Measurements from ENCODE around the gene ANAPC2.
"Not testable (repeated sequence)": the region's sequence is repeated elsewhere in the genome, so short reads cannot be mapped to it uniquely, and the experiment has no call there.

Gene ANAPC2

DNA sequence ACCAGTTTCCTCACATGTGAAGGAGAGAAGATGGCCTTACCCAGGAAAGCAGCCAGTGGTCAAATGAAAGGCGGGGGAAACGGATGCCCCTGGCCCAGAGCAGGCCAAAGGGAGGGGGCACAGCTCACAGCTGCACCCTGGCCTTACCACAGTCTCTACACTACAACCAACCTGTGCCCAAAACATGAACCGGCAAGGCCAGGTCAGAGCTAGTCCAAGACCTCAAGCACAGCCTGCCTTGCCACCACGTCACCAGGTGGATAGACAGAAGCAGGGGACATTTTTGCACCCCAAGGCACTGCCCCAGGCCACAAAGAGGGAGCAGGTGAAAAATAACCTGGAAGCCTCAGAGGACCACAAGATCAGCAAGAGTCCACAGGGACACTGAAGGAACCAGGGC, 44.9 kb downstream of the ANAPC2 start:
- DNase-seq (ENCODE audit: low spot score), result no peak

GRCh38 chr9:137141976-137142936, 46.1 kb downstream of the ANAPC2 start:
- no peak for DNase-seq (ENCODE audit: low spot score)

DNA sequence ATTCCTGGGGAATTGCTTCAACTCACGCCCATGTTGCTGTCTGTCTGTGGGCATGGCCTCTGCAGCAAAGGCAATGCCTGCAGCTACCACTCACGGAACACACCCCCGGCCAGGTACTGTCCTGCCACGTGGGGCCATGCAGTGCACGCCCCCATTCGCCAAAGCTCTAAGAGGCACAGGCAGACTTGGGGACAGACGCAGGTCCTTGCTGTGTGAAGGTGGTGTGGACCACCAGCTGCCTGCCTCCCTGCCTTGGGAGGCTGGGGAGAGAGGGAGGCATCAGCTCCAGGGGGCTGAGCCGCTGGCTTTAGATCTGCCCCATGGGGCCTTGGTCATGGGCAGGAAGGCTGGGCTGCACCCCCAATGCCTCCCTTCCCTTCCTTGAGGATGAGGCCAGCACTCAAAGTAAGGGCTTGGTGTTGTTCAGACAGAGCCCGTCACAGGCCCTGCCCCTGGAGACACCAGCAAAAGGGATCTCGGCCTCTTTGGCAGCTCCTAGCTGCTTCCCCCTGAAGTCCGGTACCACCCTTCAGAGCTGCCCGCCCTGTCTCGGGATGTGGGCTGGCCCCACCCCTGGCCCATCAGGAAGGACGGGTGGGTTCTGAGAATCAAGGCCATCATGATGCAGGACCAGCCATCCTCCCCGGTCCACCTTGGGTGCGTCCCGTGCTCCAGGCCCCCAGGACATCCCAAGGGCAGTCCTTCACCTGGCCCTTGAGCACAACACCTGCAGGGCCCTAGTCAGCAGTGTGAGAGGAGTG, 47.1 kb downstream of the ANAPC2 start:
- DNase-seq (ENCODE audit: low spot score), result no peak

- DNase-seq (ENCODE audit: low spot score), result peak; percentile 81
Observed at GRCh38 chr9:137140151-137141012, 48.0 kb downstream of the ANAPC2 start.

DNA sequence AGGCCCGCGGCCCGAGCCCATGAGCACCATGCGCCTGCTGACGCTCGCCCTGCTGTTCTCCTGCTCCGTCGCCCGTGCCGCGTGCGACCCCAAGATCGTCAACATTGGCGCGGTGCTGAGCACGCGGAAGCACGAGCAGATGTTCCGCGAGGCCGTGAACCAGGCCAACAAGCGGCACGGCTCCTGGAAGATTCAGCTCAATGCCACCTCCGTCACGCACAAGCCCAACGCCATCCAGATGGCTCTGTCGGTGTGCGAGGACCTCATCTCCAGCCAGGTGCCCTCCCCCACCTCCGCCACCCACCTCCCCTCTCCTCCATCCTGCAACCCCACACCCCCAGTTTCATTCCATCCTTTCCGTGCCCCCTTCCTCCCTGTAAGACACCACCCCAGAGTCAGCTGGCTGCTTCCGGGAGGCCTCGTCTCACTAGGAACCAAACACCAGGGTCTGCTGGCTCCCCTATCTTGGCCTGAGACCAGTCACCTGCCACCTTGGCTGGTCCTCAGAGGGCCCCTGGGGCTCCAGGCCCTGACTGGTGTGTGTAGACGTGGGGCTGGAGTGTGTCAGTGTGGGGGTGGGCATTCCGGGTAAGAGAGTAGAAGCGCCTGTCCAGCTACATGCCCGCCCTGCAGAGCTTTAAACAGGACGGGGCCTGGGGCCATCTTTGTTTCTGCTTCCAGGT, 48.8 kb downstream of the ANAPC2 start:
- DNase-seq (ENCODE audit: low spot score), result no peak

DNA sequence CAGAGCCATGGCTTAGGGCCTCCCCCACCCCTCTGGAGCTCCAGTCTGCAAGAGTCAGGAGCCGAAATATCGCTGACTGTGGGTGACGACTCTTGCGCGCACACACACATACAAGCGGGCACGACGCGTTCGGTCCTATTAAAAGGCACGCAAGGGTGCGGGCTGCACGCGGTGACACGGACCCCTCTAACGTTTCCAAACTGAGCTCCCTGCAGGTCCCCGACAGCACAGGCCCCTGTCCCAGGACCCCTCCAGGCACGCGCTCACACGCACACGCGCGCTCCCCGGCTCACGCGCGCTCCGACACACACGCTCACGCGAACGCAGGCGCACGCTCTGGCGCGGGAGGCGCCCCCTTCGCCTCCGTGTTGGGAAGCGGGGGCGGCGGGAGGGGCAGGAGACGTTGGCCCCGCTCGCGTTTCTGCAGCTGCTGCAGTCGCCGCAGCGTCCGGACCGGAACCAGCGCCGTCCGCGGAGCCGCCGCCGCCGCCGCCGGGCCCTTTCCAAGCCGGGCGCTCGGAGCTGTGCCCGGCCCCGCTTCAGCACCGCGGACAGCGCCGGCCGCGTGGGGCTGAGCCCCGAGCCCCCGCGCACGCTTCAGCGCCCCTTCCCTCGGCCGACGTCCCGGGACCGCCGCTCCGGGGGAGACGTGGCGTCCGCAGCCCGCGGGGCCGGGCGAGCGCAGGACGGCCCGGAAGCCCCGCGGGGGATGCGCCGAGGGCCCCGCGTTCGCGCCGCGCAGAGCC, 49.5 kb downstream of the ANAPC2 start, which contains the start of gene GRIN1:
TSS of gene GRIN1 (plus strand) at position 433 of the 746 bp plus-strand sequence. CDS start 333 bp downstream, outside the sequence.
- peak; percentile 73 for DNase-seq (ENCODE audit: low spot score)

DNA sequence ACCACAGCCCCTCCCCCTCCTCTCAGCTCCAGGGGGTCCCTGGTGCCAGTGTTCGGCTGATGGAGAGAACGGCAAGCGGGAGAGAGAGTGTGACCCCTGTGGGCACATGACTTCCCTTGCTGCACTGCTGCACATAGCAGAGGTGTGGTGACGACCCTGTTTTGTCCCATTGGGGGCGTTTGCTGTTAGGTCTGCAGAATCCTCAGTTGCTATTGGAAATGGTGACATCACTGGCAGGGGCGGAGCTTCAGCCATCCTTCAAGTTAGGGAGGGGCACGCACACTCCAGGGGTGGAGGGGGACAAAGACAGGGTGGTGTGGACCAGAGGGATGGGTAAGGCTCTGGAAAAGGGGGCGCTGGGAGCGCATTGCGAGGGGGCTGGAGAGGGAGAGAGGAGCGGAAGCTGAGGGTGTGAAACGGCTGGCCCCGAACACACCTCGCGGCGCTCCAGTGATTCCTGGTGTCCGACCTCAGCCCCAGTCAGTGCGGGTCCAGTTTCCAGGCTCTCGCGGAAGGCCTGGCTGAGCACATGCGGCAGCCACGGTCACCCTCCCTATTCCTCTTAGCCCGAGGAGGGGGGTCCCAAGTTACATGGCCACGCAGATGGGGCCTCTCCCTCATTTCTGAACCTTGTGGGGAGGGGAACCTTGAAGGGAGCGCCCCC, 50.2 kb downstream of the ANAPC2 start:
- DNase-seq (ENCODE audit: low spot score), result peak; percentile 78

DNA sequence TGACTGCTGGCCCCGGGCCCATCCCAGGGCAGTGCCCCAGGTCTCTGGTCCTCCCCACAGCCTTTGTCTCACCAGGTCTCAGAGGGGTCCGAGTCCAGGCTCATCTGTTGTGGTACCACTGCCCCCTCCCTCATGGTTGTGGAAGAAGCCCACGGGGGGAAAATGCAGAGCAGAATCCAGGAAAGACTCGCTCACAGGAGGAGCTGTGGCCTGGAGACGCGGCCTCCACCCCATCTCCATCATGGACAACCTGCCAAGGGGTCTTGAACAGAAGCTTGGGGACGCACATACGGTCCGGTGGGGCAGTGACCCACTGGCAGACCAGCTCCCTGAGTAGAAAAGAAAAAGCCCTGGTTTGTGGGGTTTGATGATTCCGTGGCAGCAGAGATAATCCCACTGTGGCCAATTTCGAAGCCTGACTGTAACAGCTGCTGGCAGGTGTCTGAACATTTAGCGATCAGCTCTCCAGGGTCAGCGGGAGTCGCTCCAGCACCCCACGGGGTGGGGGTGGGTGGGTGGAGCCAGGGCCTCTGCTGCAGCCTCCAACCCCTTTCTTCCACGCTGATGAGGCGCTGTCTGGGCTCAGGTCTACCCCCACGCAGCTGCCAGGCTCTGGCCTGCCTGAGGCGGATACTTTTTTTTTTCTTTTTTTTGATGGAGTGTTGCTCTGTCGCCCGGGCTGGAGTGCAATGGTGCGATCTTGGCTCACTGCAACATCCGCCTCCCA, 51.3 kb downstream of the ANAPC2 start:
- no peak for DNase-seq (ENCODE audit: low spot score)

DNA sequence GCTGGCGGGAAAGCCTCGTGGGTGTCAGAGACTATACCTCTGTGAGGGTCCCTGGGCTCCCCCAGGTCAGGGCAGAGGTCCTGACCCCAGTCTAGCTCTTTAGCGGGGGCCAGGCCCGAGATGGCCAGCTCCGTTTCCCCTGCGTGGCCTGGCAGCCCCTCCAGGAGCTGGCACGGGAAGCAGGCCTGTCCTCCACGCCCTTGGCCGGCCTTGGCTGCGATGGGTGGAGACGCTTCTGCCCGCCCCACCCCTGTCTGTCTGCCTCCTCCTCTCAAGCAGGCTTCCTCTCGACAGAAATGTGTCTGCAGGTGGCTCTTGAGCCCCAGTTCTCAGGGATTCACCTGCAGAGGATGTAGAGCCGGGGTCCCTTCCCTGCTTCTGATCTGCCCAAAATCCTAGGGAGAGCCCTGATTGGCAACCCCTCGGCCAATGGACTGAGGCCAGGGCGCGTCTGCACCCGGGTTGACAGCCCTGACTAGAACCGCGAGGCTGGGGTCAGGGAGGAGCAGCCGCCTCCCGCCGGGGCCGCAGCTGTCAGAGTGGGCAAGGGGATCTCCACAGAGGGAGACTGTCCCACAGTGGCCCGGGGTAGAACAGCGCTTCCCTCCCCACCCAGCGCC, 52.0 kb downstream of the ANAPC2 start:
- no peak for DNase-seq (ENCODE audit: low spot score)

- DNase-seq (ENCODE audit: low spot score), result not testable (repeated sequence)
Observed at GRCh38 chr9:137135154-137135553, 53.2 kb downstream of the ANAPC2 start.

- DNase-seq (ENCODE audit: low spot score), result no peak
Observed at GRCh38 chr9:137134191-137134590, 54.2 kb downstream of the ANAPC2 start.

- no peak for DNase-seq (ENCODE audit: low spot score)
Observed at GRCh38 chr9:137130176-137130755, 58.1 kb downstream of the ANAPC2 start.

GRCh38 chr9:137129456-137130175, 58.7 kb downstream of the ANAPC2 start:
- peak; percentile 86 for DNase-seq (ENCODE audit: low spot score)

DNA sequence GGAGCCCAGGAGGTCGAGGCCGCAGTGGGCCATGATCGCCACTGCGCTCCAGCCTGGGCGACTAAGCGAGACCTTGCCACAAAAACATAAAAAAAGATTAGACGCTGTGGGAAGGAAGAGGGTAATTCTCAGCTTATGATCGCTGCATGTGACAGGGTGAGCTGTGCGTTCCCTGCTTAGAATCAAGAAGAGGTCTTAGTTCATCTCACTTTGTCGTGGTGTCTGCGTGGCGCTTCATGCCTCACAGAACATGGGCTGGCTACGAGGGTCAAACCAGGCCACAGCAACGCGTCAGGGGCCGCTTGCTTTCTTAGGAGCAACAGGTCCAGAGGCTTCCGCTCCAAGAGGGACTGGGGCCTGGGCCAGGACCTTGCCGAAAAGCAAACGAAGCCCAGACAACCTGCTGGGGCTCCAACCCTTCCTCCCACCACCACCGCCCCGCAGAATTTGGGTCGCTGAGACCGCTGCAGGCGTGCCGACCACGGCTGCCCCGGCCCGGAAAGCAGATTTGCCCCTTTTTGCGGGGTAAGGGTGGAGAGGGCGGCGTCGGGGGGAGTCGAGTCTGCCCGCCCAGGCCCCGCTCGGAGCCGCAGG, 59.4 kb downstream of the ANAPC2 start:
- no peak for DNase-seq (ENCODE audit: low spot score)

GRCh38 chr9:137128158-137128861, 60.0 kb downstream of the ANAPC2 start:
- DNase-seq (ENCODE audit: low spot score), result no peak

DNA sequence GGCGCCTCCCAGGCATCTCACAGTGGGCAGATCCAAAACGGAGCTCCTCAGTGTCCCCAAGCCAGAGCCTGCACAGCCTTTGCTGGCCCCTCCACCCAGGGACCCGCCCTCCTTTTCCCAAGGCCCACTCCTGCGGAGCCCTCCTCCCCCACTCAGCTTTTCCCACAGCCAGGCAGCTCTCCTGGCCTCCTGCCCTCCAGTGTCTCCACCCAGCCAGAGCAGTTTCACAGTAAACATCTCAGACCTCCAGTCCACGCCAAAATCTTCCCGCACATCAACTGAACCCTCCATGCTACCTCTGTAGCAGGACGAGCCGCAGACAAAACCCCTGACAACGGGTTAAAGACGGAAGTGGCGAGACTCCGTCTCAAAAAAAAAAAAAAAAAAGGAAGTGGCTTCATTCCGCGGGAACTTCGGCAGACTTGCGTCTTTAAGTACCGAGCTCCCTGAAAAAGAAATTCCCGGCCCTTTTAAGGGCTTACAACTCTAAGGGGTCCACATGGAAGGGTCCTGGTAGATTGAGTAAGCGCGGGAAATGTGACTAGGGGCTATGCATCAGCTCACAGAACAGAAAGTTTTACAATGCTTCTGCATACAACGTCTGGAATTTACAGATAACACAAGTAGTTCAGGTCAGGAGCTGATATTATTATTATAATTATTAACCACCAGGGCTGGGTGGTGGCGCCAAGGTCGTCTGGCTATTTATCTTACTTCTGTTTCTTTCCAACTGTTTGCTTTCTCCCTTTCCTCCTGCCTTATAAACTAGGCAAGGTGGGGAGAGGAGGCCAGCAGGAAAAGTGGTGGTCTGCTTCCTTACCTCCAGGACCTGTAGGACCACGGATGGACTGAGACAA, 60.8 kb downstream of the ANAPC2 start:
- DNase-seq (ENCODE audit: low spot score), result no peak
